HepG2 (cell line): ENCODE results near the gene HEPN1. TPM values are rescaled to one million over a fixed set of nuclear protein-coding genes. Genes with fewer than 3 reads are reported as not detected.
A peak's percentile ranks its signal among the peaks of the same experiment; 100 is the strongest.

Source experiments
- ARID2 ChIP-seq: sonication (generic); formaldehyde crosslinking; IDR thresholded peaks from 2 replicates; pipeline ENCODE4 v1.8.1; 2022; ENCODE audit warnings: mild to moderate bottlenecking, missing genetic modification reagents, borderline replicate concordance
- MTA1 ChIP-seq: sonication (generic); formaldehyde crosslinking; IDR thresholded peaks from 2 replicates; pipeline ENCODE4 v1.4.0; 2020; ENCODE audit warnings: missing genetic modification reagents, mild to moderate bottlenecking, borderline replicate concordance
- NONO ChIP-seq, 2 experiments: fragments of 450-650 bp in 1 of 2; sonication (generic) in 1 of 2; formaldehyde crosslinking in 1 of 2; IDR thresholded peaks in 1 of 2; conservative IDR thresholded peaks in 1 of 2; 2 replicates each; pipeline versions ENCODE4 v1.6.1 to v1.8.0; 2017 to 2022; ENCODE audit warnings: mild to moderate bottlenecking in 1 of 2, missing genetic modification reagents in 1 of 2, moderate library complexity in 1 of 2
- NR1H2 ChIP-seq: sonication (generic); formaldehyde crosslinking; IDR thresholded peaks from 2 replicates; pipeline ENCODE4 v1.8.1; 2022; ENCODE audit warnings: low read depth, missing genetic modification reagents, borderline replicate concordance
- PAF1 ChIP-seq: IDR thresholded peaks from 2 replicates; pipeline ENCODE4 v1.6.1; 2016; ENCODE audit warnings: missing genetic modification reagents, missing compliant biosample characterization
- POLR2G ChIP-seq: fragments of 200-400 bp; formaldehyde crosslinking; IDR thresholded peaks from 2 replicates; pipeline ENCODE4 v1.6.1; 2018; ENCODE audit warnings: mild to moderate bottlenecking, low read depth, low read length, moderate library complexity
- RBFOX2 ChIP-seq: fragments of 200-400 bp; formaldehyde crosslinking; IDR thresholded peaks from 2 replicates; pipeline ENCODE4 v1.6.1; 2017; ENCODE audit warnings: low read depth, mild to moderate bottlenecking, low read length
- SKIL ChIP-seq: sonication (generic); formaldehyde crosslinking; IDR thresholded peaks from 2 replicates; pipeline ENCODE4 v1.8.0; 2022; ENCODE audit warnings: missing genetic modification reagents, mild to moderate bottlenecking, moderate library complexity, borderline replicate concordance
- SMAD1 ChIP-seq: sonication (generic); formaldehyde crosslinking; IDR thresholded peaks from 2 replicates; pipeline ENCODE4 v1.4.0; 2020; ENCODE audit warnings: missing genetic modification reagents, low read depth, mild to moderate bottlenecking, borderline replicate concordance
- THAP11 ChIP-seq: IDR thresholded peaks from 2 replicates; pipeline ENCODE4 v1.6.1; 2016; ENCODE audit warnings: missing biosample characterization, missing genetic modification reagents
- ZMYM3 ChIP-seq: sonication (generic); formaldehyde crosslinking; IDR thresholded peaks from 2 replicates; pipeline ENCODE4 v1.5.1; 2020; ENCODE audit warnings: mild to moderate bottlenecking, missing genetic modification reagents
- ZNF232 ChIP-seq: sonication (generic); formaldehyde crosslinking; IDR thresholded peaks from 2 replicates; pipeline ENCODE4 v1.4.0; 2020; ENCODE audit warnings: missing genetic modification reagents, borderline replicate concordance
- ZNF629 ChIP-seq: sonication (generic); formaldehyde crosslinking; conservative IDR thresholded peaks from 2 replicates; pipeline ENCODE4 v1.5.0; 2020; ENCODE audit warnings: missing genetic modification reagents
- ZNF7 ChIP-seq: IDR thresholded peaks from 2 replicates; pipeline ENCODE4 v1.6.1; 2016; ENCODE audit warnings: missing biosample characterization, missing genetic modification reagents
- ZNF740 ChIP-seq: sonication (generic); formaldehyde crosslinking; IDR thresholded peaks from 2 replicates; pipeline ENCODE4 v1.4.0; 2020; ENCODE audit warnings: missing genetic modification reagents
- ZSCAN31 ChIP-seq: sonication (generic); formaldehyde crosslinking; IDR thresholded peaks from 2 replicates; pipeline ENCODE4 v1.5.0; 2020; ENCODE audit warnings: low read depth, mild to moderate bottlenecking, missing genetic modification reagents
- polyA plus RNA-seq, 8 experiments: library from polyadenylated mRNA; depleted of rRNA in 3 of 8; stranded (reverse) in 7 of 8; unstranded in 1 of 8; fragments of >200 nt; fragmentation: Illumina TruSeq in 4 of 8; extraction: Trizol in 4 of 8; gene quantifications; 2 replicates each; pipeline versions ENCODE4 v1.2.1 to v1.2.3, GENCODE V29; 2011 to 2016; ENCODE audit warnings: low read depth in 4 of 8, missing spikeins in 1 of 8, mixed read lengths in 1 of 8; ENCODE audit not compliant: insufficient read depth in 1 of 8
- total RNA-seq, 5 experiments: library from RNA; depleted of rRNA; stranded (reverse); fragments of >200 nt; fragmentation: Illumina TruSeq; extraction: Trizol; gene quantifications; 2 replicates each; pipeline ENCODE4 v1.2.3, GENCODE V29; 2016; ENCODE audit warnings: low read depth in 1 of 5
- TF ChIP-seq, protein P1 (sequence below): sonication (generic); formaldehyde crosslinking; IDR thresholded peaks from 2 replicates; pipeline ENCODE4 v1.4.0; 2020; ENCODE audit warnings: missing genetic modification reagents
- TF ChIP-seq, protein P2 (sequence below): sonication (generic); formaldehyde crosslinking; IDR thresholded peaks from 2 replicates; pipeline ENCODE4; 2020; ENCODE audit warnings: missing genetic modification reagents, mild to moderate bottlenecking, borderline replicate concordance

HEPN1 gene
- total and polyA plus RNA-seq, 2 of the 13 experiments (the other 11 are each of a cell fraction or from before 2014, with no cell fraction given): not detected

GRCh38 chr11:124875943-124876817, 42.9 kb upstream of the HEPN1 start (continued):
- TF ChIP-seq THAP11 (CRISPR knock-in tag): peak; percentile 52; the same call in 1 of the 2 replicates
- TF ChIP-seq, protein P1, sequence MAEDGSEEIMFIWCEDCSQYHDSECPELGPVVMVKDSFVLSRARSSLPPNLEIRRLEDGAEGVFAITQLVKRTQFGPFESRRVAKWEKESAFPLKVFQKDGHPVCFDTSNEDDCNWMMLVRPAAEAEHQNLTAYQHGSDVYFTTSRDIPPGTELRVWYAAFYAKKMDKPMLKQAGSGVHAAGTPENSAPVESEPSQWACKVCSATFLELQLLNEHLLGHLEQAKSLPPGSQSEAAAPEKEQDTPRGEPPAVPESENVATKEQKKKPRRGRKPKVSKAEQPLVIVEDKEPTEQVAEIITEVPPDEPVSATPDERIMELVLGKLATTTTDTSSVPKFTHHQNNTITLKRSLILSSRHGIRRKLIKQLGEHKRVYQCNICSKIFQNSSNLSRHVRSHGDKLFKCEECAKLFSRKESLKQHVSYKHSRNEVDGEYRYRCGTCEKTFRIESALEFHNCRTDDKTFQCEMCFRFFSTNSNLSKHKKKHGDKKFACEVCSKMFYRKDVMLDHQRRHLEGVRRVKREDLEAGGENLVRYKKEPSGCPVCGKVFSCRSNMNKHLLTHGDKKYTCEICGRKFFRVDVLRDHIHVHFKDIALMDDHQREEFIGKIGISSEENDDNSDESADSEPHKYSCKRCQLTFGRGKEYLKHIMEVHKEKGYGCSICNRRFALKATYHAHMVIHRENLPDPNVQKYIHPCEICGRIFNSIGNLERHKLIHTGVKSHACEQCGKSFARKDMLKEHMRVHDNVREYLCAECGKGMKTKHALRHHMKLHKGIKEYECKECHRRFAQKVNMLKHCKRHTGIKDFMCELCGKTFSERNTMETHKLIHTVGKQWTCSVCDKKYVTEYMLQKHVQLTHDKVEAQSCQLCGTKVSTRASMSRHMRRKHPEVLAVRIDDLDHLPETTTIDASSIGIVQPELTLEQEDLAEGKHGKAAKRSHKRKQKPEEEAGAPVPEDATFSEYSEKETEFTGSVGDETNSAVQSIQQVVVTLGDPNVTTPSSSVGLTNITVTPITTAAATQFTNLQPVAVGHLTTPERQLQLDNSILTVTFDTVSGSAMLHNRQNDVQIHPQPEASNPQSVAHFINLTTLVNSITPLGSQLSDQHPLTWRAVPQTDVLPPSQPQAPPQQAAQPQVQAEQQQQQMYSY (CRISPR knock-in tag): 0 out of 2 replicates have a peak, but pooled peaks have one; percentile 65
- TF ChIP-seq NR1H2 (CRISPR knock-in tag): no peak
- TF ChIP-seq NONO (IDR thresholded peaks at IDR 0.05): no peak
- TF ChIP-seq NONO (CRISPR knock-in tag; conservative IDR thresholded peaks at IDR 0.05): 0 out of 2 replicates have a peak, but pooled peaks have one; percentile 44
- TF ChIP-seq, protein P2, sequence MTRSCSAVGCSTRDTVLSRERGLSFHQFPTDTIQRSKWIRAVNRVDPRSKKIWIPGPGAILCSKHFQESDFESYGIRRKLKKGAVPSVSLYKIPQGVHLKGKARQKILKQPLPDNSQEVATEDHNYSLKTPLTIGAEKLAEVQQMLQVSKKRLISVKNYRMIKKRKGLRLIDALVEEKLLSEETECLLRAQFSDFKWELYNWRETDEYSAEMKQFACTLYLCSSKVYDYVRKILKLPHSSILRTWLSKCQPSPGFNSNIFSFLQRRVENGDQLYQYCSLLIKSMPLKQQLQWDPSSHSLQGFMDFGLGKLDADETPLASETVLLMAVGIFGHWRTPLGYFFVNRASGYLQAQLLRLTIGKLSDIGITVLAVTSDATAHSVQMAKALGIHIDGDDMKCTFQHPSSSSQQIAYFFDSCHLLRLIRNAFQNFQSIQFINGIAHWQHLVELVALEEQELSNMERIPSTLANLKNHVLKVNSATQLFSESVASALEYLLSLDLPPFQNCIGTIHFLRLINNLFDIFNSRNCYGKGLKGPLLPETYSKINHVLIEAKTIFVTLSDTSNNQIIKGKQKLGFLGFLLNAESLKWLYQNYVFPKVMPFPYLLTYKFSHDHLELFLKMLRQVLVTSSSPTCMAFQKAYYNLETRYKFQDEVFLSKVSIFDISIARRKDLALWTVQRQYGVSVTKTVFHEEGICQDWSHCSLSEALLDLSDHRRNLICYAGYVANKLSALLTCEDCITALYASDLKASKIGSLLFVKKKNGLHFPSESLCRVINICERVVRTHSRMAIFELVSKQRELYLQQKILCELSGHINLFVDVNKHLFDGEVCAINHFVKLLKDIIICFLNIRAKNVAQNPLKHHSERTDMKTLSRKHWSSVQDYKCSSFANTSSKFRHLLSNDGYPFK: no peak
- TF ChIP-seq RBFOX2: peak; percentile 72
- no peak for TF ChIP-seq ZNF7 (CRISPR knock-in tag)
- peak; percentile 68; the same call in 1 of the 2 replicates for TF ChIP-seq MTA1 (CRISPR knock-in tag)
- TF ChIP-seq ZSCAN31 (CRISPR knock-in tag): 0 out of 2 replicates have a peak, but pooled peaks have one; percentile 40
- TF ChIP-seq PAF1 (CRISPR knock-in tag): no peak
- TF ChIP-seq ZNF232 (CRISPR knock-in tag): peak; percentile 49; the same call in 1 of the 2 replicates
- TF ChIP-seq SMAD1 (CRISPR knock-in tag): peak; percentile 79; the same call in 1 of the 2 replicates
- TF ChIP-seq ZNF740: no peak
- peak; percentile 47; the same call in 1 of the 2 replicates for TF ChIP-seq POLR2G
- peak; percentile 72 for TF ChIP-seq ZMYM3 (CRISPR knock-in tag)
- TF ChIP-seq SKIL (CRISPR knock-in tag): 0 out of 2 replicates have a peak, but pooled peaks have one; percentile 36
- peak; percentile 34; the same call in 1 of the 2 replicates for TF ChIP-seq ZNF629 (CRISPR knock-in tag)
- no peak; the same call in 1 of the 2 replicates for TF ChIP-seq ARID2
